PFSK-1 (cell line): ENCODE data around the gene TNFRSF14.

Experiments
- FOXP2 ChIP-seq: optimal IDR thresholded peaks from 2 replicates; pipeline ENCODE3; 2011; ENCODE audit warnings: borderline replicate concordance, control low read depth, inconsistent platforms; ENCODE audit not compliant: insufficient read depth; ENCODE audit errors: extremely low read length, extremely low read depth
- POLR2AphosphoS5 ChIP-seq: IDR thresholded peaks from 2 replicates; pipeline ENCODE4 v1.6.1; 2012; ENCODE audit warnings: low read depth, mild to moderate bottlenecking, control low read depth, low read length, moderate library complexity
- REST ChIP-seq, 2 experiments: IDR thresholded peaks; 2 replicates each; pipeline versions ENCODE4 v1.6.1 to v1.8.0; 2011 to 2012; ENCODE audit warnings: low read depth in 2 of 2, low read length in 2 of 2, control low read depth in 1 of 2, inconsistent platforms in 1 of 2, mild to moderate bottlenecking in 1 of 2, moderate library complexity in 1 of 2; ENCODE audit not compliant: insufficient read depth in 1 of 2
- SIN3A ChIP-seq: IDR thresholded peaks from 2 replicates; pipeline ENCODE4 v1.6.1; 2012; ENCODE audit warnings: mild to moderate bottlenecking, low read length, moderate library complexity, borderline replicate concordance; ENCODE audit not compliant: insufficient read depth
- TAF1 ChIP-seq: IDR thresholded peaks from 2 replicates; pipeline ENCODE4 v1.6.1; 2012; ENCODE audit warnings: low read length, control low read depth, borderline replicate concordance; ENCODE audit not compliant: insufficient read depth

TNFRSF14 gene

DNA sequence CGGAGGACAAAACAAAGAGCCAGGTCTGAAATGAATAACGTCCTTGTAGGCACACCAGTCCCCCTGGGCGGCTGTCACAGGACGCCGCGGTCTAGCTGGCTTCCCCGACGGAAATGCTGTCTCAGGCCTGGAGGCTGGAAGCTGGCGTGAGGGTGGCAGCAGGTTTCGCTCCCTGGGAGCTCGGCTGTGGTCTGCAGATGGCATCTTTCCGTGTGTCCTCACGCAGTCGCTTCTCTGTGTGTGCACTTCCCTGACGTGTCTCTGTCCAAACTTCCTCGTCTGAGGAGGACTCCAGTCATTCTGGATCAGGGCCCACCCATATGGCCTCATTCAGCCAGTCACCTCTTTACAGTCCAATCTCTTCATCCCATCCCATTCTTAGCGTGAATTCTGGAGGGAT, 14.2 kb downstream of the TNFRSF14 start:
- TF ChIP-seq SIN3A: no peak
- TF ChIP-seq POLR2AphosphoS5: no peak
- TF ChIP-seq FOXP2: no peak
- TF ChIP-seq TAF1: no peak
- no peak for TF ChIP-seq REST (IDR thresholded peaks at IDR 0.05; ENCODE audit: insufficient read depth in 1 of 2, low read depth in 2 of 2, low read length in 2 of 2)

- TF ChIP-seq SIN3A: no peak
Measured at GRCh38 chr1:2571348-2571747, 15.2 kb downstream of the TNFRSF14 start.

DNA sequence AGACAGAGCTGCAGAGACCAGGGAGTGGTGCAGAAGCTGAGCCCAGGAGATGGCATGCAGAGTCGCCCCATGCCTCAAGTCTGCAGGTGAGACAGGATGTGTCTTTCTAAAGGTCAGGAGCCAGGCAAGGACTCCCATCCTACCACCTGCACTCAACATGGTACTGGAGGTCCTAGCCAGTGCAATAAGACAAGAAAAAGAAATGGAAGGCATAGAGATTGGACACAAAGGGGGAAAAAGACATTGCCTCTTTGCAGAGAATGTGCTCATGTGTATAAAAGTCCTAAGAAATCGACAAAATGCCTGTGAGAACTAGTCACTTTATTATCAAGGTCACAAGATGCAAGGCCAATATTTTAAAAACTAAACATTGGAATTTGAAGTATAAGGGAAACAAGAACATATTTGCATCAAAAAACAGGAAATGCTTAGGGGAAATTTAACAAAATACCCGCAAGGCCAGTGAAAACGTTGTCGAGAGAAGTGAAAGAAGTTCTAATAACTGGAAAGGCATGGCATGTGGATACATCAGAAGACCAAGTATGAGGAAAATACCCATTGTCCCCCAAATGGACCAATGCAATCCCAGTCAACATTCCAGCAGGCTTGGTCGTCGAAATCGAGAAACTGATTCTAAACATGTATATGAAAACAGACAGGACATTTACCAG, 17.2 kb downstream of the TNFRSF14 start:
- TF ChIP-seq POLR2AphosphoS5 (no peak), REST (IDR thresholded peaks at IDR 0.05; ENCODE audit: insufficient read depth in 1 of 2, low read depth in 2 of 2, low read length in 2 of 2) (no peak), TAF1 (no peak), SIN3A (no peak), FOXP2 (no peak)

- TF ChIP-seq TAF1 (no peak), FOXP2 (no peak), REST (IDR thresholded peaks at IDR 0.05; ENCODE audit: insufficient read depth in 1 of 2, low read depth in 2 of 2, low read length in 2 of 2) (no peak), POLR2AphosphoS5 (no peak), SIN3A (no peak)
Measured at GRCh38 chr1:2574350-2574749, 18.2 kb downstream of the TNFRSF14 start.

GRCh38 chr1:2575801-2576663, 19.9 kb downstream of the TNFRSF14 start:
- no peak for TF ChIP-seq REST (IDR thresholded peaks at IDR 0.05; ENCODE audit: insufficient read depth in 1 of 2, low read depth in 2 of 2, low read length in 2 of 2)
- no peak for TF ChIP-seq FOXP2
- no peak for TF ChIP-seq POLR2AphosphoS5
- TF ChIP-seq TAF1: no peak
- TF ChIP-seq SIN3A: no peak
